Spleen (tissue), 11 donors: ENCODE measurements around the gene TEX29. TPM values are rescaled to one million over a fixed set of nuclear protein-coding genes. Genes with fewer than 3 reads are reported as not detected.

Source experiments
- DNase-seq: peaks from one replicate; pipeline ENCODE4 v3.0.0-alpha.2; 2020
- H3K27ac ChIP-seq, 8 donors: fragments of 200-600 bp; sonication (generic) in 7 of 8; 1 replicate in 4 of 8; 2 replicates in 4 of 8; pipeline versions ENCODE4 v1.5.0 to v1.8.0; 2016 to 2021; ENCODE audit warnings: inconsistent platforms in 4 of 8, mild to moderate bottlenecking in 4 of 8, moderate library complexity in 1 of 8
- H3K27me3 ChIP-seq, 7 donors: fragments of 200-600 bp; sonication (generic) in 6 of 7; replicated peaks in 1 of 7; 1 replicate in 4 of 7; 2 replicates in 3 of 7; pipeline versions ENCODE4 v1.5.0 to v1.8.0; 2016 to 2021; ENCODE audit warnings: inconsistent platforms in 3 of 7, mild to moderate bottlenecking in 1 of 7
- H3K36me3 ChIP-seq, 6 donors: fragments of 200-600 bp; sonication (generic) in 5 of 6; 1 replicate in 4 of 6; 2 replicates in 2 of 6; pipeline versions ENCODE4 v1.5.0 to v1.8.0; 2016 to 2021; ENCODE audit warnings: inconsistent platforms in 2 of 6
- H3K4me1 ChIP-seq, 6 donors: fragments of 200-600 bp; sonication (generic) in 5 of 6; 1 replicate in 3 of 6; 2 replicates in 3 of 6; pipeline versions ENCODE4 v1.5.0 to v1.8.0; 2016 to 2021; ENCODE audit warnings: inconsistent platforms in 3 of 6
- H3K4me3 ChIP-seq, 8 donors: fragments of 200-600 bp; sonication (generic) in 7 of 8; 1 replicate in 4 of 8; 2 replicates in 4 of 8; pipeline versions ENCODE4 v1.5.0 to v1.8.0; 2016 to 2021; ENCODE audit warnings: inconsistent platforms in 4 of 8, mild to moderate bottlenecking in 4 of 8, moderate library complexity in 2 of 8
- H3K9me3 ChIP-seq, 8 donors: fragments of 200-600 bp; sonication (generic) in 7 of 8; 1 replicate in 4 of 8; 2 replicates in 4 of 8; pipeline versions ENCODE4 v1.5.0 to v1.8.0; 2016 to 2021; ENCODE audit warnings: inconsistent platforms in 4 of 8
- POLR2A ChIP-seq, 3 donors: fragments of 450-650 bp; IDR thresholded peaks; one replicate each; pipeline ENCODE4 v1.5.1; 2017; ENCODE audit warnings: antibody characterized with exemption in 3 of 3, mild to moderate bottlenecking in 1 of 3
- POLR2AphosphoS5 ChIP-seq, 3 donors: sonication (generic); formaldehyde crosslinking; IDR thresholded peaks; one replicate each; pipeline ENCODE4 v1.5.1; 2017; ENCODE audit warnings: antibody characterized with exemption in 3 of 3
- WGBS, 5 donors: extraction: QIAGEN DNeasy Blood & Tissue Kit in 3 of 5; methylation state at CpG; one replicate each; pipeline versions ENCODE4 v1.1.5 to v1.1.7; 2013 to 2018; 5-methylcytosine and 5-hydroxymethylcytosine counted together
- intact Hi-C: fragments of 100-400 bp; cut with DNase I; formaldehyde crosslinking; loops from one replicate; pipeline ENCODE4 v1.15.0; 2023; ENCODE audit warnings: low total_unique reads
- polyA plus RNA-seq, 3 donors: library from polyadenylated mRNA; stranded (reverse); fragments of 200-250 nt; gene quantifications; one replicate each; pipeline ENCODE4 v1.2.1, GENCODE V29; 2013
- total RNA-seq, 7 donors: library from RNA; depleted of rRNA in 3 of 7; stranded (reverse); fragments of >200 nt in 3 of 7; fragmentation: NEBNext Ultra II Directional in 4 of 7; extraction: Animal tissue kit (Norgen Biotek cat#: 25700) in 4 of 7; gene quantifications; one replicate each; pipeline versions ENCODE4 v1.1.0 to v1.2.1, GENCODE V29; 2016 to 2021
- TF ChIP-seq, protein P1 (sequence below), 11 experiments: fragments of 200-600 bp in 7 of 11; fragments of 450-650 bp in 4 of 11; sonication (generic) in 4 of 11; IDR thresholded peaks in 8 of 11; conservative IDR thresholded peaks in 3 of 11; 1 replicate in 7 of 11; 2 replicates in 4 of 11; pipeline versions ENCODE4 v1.4.0 to v1.8.0; 2016 to 2021; ENCODE audit warnings: antibody characterized with exemption in 11 of 11, inconsistent platforms in 4 of 11, mild to moderate bottlenecking in 1 of 11
- donor health status: healthy with polysubstance abuse.
- donor health status: DM: no; HTN: no; CAD: no; lungs with moderate emphysema.
- donor health status: DM: no; HTN: no; CAD: no.
- donor health status: Bipolar disorder and iron deficiency.
- donor health status: healthy.
- donor health status: DM: no; HTN: no; CAD: no.
- donor health status: DM: yes; HTN: yes; CAD: no.

The TEX29 gene
- total and polyA plus RNA-seq, 10 donors = 0.54 to 1.7 (median 0.70) TPM; not detected in 4

DNA sequence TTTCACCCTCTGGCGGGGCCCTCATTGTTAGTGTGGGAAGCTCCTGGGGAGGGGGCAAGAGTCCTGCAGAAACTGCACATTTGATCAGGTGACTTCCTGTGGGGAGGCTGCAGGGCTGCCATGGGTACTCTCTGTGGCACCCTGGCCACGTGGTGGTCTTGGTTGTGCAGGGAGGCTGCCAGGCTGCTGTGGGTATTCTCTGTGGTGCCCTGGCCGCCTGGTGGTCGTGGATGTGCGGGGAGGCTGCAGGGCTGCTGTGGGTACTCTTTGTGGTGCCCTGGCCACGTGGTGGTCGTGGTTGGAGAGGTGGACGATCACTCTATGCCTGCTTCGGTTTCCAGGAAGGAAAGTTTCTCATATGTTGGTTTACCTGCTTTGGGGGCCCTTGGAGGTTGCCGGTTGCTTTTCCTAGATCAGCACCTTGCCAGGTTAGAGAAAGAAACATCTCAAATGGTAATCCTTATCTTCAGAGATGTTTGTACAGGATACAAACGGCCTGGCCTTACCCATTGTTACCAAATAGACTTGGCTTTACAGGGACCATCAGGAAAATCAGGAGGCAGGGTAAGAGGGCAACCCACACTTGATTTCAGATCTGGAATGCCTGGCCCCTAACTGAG is 22.9 kb downstream of the TEX29 start:
- peaks cover 0 to 6% (median 0%) of the 10 kb centered on the region in 8 donors for H3K9me3 ChIP-seq
- intact Hi-C loops = no loop called here
- H3K27me3 ChIP-seq = no peaks in the 10 kb centered on the region
- no peak for DNase-seq
- 46 to 87% (median 73%) methylated on average over 7 to 11 of the region's 11 CpGs for WGBS, 5 donors
- H3K36me3 ChIP-seq = peaks cover 0 to 25% (median 0%) of the 10 kb centered on the region in 6 donors
- no peaks in the 10 kb centered on the region for H3K4me1 ChIP-seq
- TF ChIP-seq POLR2AphosphoS5 (IDR thresholded peaks at IDR 0.05) (no peak), POLR2A (IDR thresholded peaks at IDR 0.05) (no peak)
- TF ChIP-seq, protein P1, sequence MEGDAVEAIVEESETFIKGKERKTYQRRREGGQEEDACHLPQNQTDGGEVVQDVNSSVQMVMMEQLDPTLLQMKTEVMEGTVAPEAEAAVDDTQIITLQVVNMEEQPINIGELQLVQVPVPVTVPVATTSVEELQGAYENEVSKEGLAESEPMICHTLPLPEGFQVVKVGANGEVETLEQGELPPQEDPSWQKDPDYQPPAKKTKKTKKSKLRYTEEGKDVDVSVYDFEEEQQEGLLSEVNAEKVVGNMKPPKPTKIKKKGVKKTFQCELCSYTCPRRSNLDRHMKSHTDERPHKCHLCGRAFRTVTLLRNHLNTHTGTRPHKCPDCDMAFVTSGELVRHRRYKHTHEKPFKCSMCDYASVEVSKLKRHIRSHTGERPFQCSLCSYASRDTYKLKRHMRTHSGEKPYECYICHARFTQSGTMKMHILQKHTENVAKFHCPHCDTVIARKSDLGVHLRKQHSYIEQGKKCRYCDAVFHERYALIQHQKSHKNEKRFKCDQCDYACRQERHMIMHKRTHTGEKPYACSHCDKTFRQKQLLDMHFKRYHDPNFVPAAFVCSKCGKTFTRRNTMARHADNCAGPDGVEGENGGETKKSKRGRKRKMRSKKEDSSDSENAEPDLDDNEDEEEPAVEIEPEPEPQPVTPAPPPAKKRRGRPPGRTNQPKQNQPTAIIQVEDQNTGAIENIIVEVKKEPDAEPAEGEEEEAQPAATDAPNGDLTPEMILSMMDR (IDR thresholded peaks at IDR 0.05 in 8 of 11, conservative IDR thresholded peaks at IDR 0.05 in 3 of 11) = no peak
- no peak overlapping the region for H3K27ac ChIP-seq
- H3K4me3 ChIP-seq = no peak overlapping the region

DNA sequence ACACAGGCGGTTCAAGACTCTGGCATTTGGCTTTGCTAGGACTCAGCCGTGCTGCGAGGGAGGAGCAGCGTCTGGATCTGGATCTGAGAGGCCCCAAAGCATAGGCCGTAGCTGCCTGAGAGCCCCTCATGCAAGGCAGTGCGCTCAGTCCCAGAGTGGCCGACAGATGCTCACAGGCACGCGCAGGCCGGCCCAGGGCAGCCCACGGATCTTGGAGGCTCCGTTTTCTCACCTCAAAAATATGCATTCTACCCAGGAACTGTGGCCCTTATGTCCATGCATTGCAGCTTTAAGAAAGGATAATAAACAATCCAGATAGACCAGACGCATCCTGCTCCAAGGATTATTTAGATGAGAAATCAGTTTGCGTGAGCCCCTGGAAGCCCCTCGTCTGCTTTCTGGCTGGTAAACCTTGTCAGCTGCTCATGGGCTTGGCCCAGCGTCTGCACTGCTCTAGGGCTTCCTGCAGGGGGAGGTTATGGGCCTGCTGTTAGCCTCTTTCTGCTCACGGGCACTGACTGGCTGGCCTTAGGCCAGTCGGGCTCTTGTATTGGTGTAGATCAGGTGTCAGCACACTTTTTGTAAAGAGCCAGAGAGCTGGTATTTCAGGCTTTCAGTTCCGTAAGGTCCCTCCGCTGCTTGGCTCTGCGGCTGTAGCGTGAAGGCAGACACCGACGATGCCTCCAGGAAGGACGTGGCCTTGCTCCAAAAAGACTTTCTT is 24.2 kb downstream of the TEX29 start:
- Histone ChIP-seq H3K36me3 (peaks cover 0 to 21% (median 0%) of the 10 kb centered on the region in 6 donors), H3K27me3 (no peaks in the 10 kb centered on the region), H3K9me3 (peaks cover 0 to 3% (median 0%) of the 10 kb centered on the region in 8 donors), H3K27ac (no peak overlapping the region), H3K4me3 (no peak overlapping the region), H3K4me1 (no peaks in the 10 kb centered on the region)
- 76 to 89% (median 86%) methylated on average over 23 to 25 of the region's 25 CpGs for WGBS, 5 donors
- DNase-seq = no peak
- TF ChIP-seq POLR2AphosphoS5 (IDR thresholded peaks at IDR 0.05) = no peak
- intact Hi-C loops = no loop called here

DNA sequence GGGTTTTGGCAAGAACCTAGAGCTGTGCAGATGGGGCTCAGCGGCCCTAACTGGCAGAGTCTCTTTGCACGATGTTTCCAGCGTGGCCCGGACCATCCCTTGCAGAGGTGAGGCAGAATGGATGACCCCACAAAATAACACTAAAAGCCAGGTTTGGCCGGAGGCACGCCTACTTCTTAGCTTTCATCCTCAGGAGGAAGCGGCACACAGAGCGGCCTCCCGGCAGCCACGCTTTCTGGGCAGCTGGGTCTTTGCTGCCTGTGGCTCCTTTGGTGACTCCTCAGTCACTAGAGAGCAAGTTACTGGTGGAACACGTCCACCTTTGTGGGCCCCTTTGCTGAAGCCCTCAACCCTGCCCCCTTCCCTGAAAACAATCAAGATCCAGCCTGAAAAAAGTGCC is 25.2 kb downstream of the TEX29 start:
- Histone ChIP-seq H3K36me3 (peaks cover 0 to 18% (median 0%) of the 10 kb centered on the region in 6 donors), H3K27me3 (no peaks in the 10 kb centered on the region), H3K9me3 (no peaks in the 10 kb centered on the region), H3K27ac (no peak overlapping the region), H3K4me1 (no peaks in the 10 kb centered on the region), H3K4me3 (no peak overlapping the region)
- WGBS, 5 donors = 84 to 98% (median 89%) methylated on average over 11 of the region's 11 CpGs
- intact Hi-C loops = no loop called here
- TF ChIP-seq POLR2AphosphoS5 (IDR thresholded peaks at IDR 0.05) (no peak), POLR2A (IDR thresholded peaks at IDR 0.05) (no peak)
- TF ChIP-seq, protein P1 (IDR thresholded peaks at IDR 0.05 in 8 of 11, conservative IDR thresholded peaks at IDR 0.05 in 3 of 11) = no peak
- no peak for DNase-seq

DNA sequence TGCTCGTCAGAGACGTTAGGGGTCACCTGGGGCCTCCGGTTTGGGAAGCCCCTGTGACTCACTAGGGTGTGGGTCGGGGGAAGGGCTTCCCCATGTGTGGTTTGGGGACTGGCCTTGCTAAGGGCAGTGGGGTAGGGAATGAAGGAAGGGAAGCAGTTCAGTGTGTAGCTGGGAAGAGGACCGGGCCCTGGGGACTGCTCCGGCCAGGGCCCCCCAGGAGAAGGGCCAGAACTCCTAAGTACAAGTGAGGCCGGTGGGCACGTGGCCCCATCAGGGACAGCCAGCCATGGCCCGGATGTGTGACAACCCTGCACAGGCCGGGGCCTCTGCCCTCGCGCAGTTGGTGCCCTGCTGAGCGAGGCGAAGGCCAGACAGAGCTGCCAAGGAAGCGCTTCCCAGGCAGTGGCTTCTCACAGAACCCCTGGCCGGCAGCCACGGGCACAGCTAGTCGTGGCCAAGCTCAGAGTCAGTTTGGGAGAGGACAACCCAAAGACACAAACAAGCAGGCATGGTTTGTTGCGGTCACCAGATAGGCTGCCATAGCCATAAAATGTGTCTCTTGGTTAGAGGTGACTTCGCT is 25.7 kb downstream of the TEX29 start:
- TF ChIP-seq POLR2A (IDR thresholded peaks at IDR 0.05) = no peak
- no peak for TF ChIP-seq POLR2AphosphoS5 (IDR thresholded peaks at IDR 0.05)
- TF ChIP-seq, protein P1 (IDR thresholded peaks at IDR 0.05 in 8 of 11, conservative IDR thresholded peaks at IDR 0.05 in 3 of 11) = no peak
- Histone ChIP-seq H3K4me3 (no peak overlapping the region), H3K27me3 (no peaks in the 10 kb centered on the region), H3K36me3 (peaks cover 0 to 18% (median 0%) of the 10 kb centered on the region in 6 donors), H3K27ac (no peak overlapping the region), H3K4me1 (no peaks in the 10 kb centered on the region), H3K9me3 (no peaks in the 10 kb centered on the region)
- WGBS, 5 donors = 85 to 92% (median 89%) methylated on average over 19 to 20 of the region's 20 CpGs
- DNase-seq = no peak
- intact Hi-C loops = no loop called here
